NOMO-1 (cell line): ENCODE data around the gene ENOX1.

Source experiments
- DNase-seq, 2 experiments: peaks; one replicate each; lab custom pipeline; 2025; ENCODE audit not compliant: unreplicated experiment in 2 of 2; lab: John Stamatoyannopoulos, UW

The ENOX1 gene

DNA sequence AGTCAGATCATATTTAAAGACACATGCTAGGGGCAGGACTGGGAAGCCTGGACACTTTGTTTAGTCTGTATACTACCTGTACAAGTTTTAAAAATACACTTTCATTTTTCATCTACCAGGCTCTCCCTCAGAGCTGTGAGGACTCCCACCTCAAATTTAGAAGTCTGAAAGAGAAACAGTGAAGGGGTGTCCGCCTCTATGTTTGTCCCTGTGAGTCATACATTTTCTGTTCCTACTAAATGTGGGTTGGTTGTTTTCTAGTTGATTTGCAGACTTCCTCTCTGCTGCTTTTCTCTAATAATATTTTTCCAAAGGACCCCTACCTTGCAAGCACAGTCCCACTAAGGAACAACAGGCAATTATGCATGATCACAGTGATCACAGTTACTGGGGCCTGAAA, 110.5 kb downstream of the ENOX1 start:
- DNase-seq, result peak in 1 of 2 experiments; percentile 27

DNA sequence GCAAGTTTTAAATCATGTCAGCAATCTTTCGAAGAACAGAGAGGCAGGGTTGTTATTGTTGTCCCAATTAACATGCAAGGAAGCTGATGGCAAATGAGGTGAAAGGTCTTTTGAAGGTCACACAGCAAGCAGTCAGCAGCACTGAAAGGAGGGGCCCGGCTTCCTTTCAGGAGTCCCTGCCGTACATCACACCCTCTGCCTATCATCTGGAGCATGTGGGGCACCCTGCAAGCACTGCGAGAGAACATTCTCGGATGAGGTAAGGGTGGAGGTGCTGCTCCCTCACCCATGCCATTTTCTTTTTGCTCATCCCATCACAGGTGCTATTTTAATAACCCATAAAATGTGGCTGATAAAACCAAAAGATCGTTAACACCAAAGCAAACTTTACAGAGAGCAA, 111.2 kb downstream of the ENOX1 start:
- no peak for DNase-seq

DNA sequence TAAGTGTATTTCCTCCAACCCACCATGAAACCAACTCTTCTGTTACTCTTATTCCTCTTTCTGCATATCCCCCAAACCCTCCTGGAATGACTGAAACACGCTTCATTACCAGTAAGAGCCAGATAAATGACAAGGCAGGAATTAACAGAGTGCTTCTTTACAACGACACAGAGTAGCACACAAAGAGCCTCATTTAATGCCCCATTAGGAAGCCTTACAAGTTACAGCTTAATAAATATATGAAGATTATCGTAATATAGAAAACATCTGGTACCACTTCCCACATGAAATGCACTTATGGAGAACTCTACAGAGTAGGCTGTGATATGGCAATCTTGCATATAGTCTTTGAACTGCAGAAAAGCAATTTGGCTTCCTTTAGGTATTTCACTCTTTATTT, 116.8 kb downstream of the ENOX1 start:
- DNase-seq, result no peak

DNA sequence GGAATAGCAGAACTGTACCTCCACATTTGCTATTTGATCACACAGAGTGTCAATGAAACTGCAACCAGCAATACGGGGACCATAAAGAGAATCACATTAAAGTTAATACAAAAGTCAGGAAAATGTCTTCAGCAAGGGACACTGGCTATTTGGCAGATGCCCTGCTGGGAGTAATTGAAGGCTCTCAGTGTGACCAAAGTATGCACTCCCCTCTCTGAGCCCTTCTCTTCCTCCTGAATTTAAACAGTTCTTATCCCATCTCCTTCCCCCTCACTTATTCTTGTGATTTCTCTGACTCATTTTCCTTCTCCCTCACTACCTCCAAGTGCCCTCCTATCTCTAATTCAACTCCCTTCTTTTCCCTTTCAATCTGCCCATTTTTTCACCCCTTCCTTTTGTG, 117.7 kb downstream of the ENOX1 start:
- no peak for DNase-seq

DNA sequence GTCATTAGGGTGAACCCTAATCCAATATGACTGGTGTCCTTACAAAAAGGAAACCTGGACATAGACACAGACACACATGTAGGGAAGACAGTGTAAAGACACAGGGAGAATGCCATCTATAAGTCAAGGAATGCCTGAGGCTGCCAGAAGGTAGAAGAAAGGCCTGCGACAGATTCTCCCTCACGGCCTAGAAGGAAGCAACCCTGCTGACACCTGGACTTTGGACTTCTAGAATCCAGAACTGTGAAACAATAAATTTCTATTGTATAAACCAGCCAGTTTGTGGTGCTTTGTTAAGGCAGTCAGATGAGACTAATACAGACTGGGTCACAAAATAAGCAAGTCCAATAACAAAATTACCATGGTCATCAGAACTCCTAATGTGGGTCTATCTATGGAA, 120.4 kb downstream of the ENOX1 start:
- DNase-seq, result no peak

DNA sequence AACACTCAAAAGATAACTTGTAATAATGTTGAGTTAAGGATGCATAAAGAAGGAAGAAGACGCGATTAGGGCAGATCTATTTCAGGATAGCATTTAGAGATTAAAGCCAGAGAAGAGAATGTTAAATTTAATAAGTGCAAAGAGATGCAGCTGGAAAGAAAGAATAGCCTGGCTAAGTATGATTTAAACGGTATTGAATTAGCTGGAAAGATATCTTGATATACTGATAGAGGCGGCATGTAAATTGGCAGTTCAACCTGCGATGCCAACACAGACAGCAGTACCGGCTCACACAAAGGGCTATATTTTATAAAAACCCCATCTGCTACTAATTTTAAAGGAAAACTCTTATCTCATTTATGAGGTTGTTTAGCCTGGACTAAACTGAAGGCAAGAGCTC, 121.4 kb downstream of the ENOX1 start:
- DNase-seq, result no peak

DNA sequence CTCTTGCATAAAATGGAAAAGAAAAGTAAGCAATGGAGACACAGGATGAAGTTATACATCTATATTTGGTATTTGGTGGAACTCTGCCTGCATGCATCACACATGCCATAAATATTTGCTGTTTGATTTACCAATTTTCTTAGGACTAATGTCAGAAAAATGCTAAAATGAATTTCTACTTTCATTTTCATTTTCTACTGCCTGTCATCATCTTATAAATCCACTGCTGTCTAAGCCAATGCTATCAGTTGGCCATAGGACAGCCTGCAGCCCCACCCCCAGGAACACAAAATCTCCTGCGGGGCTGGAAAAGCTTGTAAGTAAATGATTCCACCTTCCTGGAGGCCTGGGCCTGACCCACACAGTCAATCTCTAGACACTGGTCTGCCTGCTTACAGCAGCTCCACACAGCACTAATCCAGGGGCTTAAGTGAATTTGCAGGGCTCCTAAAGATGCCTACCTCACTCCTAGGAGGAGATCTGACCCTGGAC, 122.0 kb downstream of the ENOX1 start:
- no peak for DNase-seq

DNA sequence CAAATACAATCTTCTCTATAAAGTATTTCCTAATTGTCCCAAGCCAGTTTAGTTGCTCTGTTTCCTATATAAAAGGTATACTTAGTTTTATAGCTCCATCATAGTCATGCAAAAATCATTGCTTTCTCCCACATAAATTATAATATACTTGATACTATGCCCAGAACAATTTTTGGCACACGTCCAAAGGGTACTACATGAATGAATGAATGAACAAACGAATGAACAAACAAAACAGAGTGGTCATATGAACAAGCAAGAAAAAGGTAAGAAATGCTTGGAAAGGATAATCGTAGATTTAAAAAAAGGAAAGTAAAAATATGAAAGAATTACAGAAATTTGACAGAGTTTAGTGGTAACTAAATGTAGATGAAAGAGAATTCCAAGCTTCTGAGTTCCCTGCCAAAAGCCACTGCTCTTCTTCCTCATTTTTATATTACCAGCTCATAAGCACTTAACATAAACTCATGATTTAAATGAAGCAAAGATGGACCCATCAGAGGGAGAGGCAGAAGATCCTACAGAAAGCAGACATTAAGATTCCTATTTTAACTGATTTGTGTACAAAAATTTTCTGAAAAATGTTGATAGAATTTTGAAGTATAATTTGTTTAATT, 123.2 kb downstream of the ENOX1 start:
- no peak for DNase-seq

DNA sequence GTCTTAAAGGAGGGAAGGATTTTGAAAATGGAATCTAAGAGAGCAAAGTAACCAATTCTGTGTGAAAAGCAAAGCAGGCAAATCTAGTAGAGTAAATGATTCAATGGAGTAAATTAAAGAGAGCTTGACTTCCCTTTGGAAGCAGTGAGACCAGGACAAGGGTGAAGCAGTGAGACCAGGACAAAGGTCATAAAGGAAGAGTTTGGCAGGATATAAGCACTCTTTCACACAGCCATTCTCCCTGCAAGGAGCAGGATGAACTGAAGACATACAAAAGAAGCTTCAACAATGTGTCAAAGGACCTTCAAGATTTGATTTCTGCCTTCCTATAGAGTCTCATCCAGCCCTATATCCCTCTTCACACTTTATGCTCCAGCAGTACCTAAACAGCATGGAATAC, 123.8 kb downstream of the ENOX1 start:
- no peak for DNase-seq

DNA sequence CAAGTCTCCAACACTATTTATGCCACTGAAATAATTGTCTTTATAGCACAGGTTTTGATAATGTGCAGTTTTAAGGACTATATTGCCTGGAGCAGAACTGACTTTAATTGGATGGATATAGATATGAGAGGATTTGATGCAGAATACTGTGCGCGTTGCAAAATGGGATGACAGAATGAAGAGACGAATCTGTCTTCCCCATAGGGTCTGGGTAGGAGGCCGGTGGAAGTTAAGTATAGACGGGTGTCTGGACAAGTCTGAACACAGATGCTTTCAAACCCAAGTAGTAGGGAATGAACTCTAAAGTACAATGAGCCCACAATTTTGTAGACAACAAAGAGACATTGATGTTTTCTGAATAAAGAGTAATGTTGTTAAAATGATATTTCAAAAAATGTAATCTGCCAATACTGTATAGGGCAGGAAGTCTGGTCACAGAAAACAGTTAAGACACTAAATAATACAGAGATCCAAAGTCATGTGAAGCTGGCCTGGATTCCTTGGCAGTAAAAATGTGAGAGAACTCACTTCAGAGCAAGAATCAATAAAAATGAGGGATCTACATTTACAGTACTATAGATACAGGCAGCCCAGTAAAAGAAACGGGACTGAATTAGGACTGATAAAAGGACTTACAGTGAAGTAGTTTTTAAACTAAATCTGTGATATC, 125.5 kb downstream of the ENOX1 start:
- DNase-seq, result no peak

DNA sequence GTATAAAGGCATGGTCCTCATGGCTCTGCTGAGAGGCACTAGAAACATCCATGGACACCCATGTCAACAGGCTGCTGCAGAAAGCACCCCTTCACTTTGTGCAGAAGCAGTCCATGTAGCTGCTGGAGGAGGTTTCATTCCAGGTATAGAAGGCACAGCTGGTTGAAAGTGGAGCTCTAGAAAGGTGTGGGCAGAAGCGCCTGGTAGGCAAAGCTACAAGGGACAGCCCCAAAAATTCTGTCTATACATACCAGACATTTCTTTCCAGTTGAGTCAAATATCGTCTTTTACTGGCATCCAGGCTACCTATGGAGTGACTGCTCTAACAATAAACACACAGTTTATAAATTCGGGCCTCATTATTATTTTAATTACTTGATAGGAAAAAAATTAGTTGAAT, 129.3 kb downstream of the ENOX1 start:
- no peak for DNase-seq

DNA sequence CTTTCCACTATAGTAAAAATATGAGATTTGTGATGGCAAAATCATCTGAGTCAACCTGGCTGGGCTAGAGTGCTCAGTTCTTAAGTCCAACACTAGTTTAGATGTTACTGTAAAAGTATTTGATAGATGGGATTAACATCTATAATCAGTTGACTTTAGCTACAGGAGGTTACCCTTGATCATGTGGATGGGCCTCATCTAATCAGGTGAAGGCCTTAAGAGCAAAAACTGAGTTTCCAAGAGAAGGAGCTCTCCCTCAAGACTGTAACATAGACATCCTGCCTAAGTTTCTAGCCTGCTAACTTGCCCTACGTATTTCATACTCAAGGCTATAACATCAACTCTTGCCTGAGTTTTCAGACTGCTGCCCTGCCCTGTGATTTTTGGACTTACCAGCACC, 132.8 kb downstream of the ENOX1 start:
- DNase-seq, result no peak

DNA sequence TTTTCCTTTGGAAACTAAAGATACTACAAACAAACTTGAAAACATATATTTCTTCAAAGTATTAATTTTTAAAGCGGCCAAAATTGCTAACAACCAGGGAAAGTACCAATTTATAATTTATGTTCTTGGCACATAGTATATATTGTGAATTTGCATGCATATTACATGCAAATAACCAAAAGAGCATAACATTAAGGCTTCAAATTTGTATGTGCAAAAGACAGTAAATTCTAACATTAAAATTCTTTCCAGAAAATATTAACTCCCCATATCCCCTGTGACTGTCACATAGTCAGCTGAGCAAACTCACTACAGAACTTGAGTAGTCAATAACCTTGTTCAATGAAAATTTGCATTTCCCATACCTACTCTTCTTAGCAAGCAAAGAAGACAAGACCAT, 133.4 kb downstream of the ENOX1 start:
- no peak for DNase-seq

DNA sequence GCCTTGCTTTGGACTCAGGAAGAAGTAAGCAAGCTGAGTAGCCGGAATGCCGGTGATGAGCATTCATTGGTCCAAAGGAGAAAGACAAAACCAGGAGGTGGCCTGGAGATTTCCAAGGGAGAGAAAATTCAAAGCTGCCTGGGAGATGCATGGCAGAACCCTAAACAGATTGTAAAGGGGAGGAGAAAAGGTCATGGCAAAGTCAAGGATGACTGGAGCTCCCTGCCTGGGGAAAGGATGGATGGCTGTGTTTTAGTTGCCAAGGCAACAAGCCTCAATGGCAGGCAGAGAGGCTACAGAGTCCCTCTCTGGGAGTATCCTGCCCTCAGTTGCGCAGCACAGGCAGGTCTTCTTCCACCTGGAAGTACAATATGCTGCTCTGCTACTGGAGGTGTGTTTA, 134.0 kb downstream of the ENOX1 start:
- DNase-seq, result no peak

DNA sequence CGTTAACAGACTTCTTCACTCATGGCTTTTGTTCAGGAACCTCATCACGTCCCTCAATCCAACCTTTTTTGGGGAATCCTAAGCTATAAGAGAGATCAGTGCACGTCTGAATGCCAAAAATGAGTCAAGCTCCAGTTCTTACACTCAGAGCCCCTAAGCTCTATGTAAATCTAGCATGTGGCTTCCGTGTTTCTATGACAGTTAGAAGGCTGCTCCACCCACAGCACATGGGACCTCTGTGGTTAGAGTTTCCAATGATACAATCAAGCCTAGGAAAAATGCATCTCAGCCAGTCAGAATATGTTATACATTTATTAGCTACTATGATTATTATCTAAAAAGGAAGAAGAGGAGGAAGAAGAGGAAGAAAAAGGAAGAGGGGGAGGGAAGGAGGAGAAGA, 135.9 kb downstream of the ENOX1 start:
- no peak for DNase-seq

DNA sequence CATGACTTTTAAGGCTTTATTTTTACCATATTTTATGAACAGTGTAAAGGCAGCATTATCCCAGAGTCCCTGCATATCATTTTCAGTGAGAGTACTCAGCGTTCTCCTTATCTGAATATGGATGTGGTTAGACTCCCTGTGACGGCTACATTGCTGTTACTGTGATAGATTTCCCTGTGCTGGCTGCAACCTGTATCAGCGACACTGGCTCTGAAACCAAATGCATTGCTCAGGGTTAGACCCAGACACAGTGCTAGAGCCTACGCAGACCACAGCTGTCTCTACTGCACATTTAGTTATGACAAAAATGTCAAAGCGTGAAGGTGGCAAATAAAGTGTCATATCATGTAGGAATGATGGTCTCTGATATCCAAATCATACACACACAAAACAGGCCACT, 138.0 kb downstream of the ENOX1 start:
- no peak for DNase-seq

DNA sequence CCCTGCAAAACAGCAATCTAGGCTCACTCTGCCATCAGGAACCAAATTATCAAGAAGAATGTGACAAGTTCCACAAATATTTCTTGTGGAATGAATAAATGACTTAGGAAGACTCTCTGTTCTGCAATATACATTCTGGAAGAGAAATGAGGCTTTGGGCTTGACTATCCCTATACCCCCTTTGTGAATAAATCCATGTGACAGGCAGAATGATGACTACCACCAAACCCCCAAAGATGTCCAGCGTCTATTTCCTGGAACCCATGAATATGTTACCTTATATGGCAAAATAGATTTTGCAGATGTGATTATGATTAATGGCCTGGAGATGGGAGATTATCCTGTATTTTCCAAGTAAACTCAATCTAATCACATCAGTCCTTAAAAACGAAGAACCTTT, 139.3 kb downstream of the ENOX1 start:
- no peak for DNase-seq

DNA sequence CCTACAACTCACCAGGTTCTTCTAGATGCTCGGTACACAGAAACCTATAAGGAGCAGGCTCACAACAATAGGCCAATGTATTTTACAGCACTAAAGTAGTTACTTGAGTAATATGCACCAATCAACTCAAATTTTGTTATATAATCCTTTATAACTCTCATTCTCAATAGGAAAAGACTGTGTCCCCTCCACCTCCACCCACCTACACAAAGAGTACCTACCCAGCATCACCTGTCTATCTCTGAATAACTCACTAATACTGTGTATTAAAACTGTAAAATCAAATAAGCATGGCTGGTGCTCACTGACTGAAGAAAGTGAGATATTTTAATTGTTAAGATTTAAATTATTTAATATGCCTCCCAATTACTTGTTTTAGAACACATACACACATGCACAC, 146.3 kb downstream of the ENOX1 start:
- no peak for DNase-seq

DNA sequence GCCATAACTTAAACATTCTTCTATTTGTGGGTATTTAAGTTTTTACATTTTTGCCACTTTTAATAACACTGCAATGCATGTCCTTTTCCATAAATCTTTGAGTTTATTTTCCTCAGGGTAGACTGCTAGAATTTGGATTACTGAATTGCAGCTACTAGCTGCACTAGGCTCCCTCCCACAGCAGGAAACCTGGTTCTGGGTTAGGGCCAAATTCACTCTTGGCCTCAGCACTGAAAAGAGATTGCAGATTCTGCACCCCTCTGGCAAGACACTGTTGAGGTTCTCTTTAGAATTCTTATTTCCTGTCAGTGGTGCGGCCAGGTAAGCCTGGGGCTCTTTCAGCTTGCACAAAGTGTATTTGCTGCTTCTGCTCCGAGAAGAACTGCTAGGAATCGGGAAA, 155.7 kb downstream of the ENOX1 start:
- no peak for DNase-seq

DNA sequence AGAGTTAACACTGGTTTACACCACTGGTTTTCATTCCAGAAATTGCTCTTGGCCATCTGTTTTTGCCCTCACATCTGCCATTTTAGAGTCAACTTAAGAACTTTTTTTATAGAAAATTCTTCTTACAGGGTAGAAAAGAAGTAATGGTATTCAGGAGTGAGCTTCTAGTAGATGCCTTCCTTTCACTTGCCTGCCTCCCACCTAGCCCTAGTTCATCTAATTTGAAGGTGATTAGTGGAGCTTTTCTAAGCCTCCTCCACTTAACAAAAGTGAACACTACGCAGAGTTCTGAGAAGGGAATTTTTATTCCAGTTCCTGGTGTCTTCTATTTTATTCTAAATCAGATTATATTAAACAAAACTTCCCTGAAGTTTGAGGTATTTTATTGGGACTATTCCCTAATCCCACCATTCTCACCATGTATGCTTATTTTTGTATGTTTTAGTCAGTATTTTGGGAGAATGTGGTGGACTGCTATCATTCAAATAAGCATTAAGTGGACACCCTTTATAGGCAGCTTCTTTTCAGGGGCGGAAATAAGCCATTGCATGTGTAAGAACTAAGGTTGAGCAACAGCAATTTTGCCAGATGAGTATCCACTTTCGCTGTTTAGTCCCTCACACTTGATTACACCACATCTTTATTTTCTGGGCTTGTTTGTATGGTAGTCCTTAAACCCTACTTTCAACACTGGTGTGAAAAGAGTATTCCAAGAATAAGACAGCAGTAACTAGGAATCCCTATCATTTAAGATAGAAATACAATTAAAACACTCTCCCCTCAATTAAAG, 156.9 kb downstream of the ENOX1 start:
- peak; percentile 78 to 87 for DNase-seq

DNA sequence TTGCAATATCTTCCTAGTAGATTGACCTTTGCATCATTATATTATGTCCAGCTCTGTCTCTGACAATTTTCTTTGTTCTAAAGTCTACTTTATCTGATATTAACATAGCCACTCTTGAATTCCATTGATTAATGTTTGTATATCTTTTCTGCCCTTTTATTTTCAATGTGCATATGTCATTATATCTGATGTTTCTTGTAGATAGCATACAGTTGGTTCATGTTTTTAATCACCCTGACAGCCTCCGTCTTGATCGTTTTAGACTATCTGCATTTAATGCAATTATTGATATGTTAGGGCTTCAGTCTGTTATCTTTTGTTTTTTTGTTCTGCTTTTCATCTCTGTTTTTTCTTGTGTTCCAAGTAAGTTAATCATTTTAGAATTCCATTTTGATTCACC, 159.8 kb downstream of the ENOX1 start:
- DNase-seq, result no peak

DNA sequence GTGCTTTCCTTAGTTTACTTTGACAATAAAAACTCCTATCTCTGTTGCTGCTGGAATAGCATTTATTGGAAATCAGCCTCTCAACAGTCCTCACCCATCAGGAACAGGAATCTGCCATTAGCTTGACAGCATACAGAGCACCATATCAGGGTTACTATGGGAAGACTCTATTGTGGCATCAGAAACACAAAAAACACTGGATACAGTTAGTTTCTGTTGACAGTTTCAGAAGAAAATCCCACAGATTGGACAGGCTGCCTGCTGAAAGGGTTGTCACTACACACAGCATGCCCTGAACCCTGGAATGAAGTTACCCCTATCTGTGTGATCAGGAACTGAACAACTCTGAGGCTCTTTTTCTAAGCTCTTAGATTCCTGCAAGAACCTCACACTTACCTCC, 172.7 kb downstream of the ENOX1 start:
- DNase-seq, result no peak
